ENCODE data around the gene TSPAN17.

TSPAN17 gene

DNA sequence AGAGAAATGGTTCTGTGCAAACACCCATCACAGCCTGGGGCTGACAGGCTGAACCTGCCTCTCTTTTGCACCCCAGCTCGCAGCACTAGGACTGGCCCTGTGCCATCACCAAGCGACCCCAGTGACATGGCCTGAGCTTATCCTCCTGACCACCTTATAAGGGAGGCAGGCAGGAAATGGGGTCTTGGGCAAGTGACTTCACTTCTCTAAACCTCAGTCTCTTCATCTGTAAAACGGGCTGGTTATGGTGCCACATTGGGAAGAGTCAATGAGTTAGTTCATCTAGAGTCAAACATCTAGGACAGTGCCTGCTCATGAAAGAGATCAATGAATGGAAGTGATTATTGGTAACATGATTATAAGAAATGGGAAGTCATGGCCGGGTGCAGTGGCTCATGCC is 23.1 kb upstream of the TSPAN17 start:
- no peak for DNase-seq

DNA sequence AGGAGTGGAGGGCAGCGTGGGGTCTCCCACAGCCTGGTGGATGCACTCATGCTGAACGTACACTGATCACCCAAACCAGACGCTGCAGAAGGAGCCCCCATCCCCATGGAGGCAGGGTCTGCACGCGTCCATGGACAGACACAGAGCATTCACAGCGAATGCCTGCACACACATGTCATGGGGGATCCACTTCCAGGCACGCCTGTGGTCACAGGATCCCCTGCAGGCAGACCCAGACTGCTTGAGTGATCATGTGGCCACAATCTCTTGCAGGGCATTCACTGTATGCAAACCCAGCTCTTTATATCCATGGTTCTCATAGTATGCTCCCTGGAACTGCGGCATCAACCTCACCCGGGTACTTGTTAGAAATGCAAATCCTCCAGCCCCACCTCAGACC is 22.3 kb upstream of the TSPAN17 start:
- no peak for DNase-seq

DNA sequence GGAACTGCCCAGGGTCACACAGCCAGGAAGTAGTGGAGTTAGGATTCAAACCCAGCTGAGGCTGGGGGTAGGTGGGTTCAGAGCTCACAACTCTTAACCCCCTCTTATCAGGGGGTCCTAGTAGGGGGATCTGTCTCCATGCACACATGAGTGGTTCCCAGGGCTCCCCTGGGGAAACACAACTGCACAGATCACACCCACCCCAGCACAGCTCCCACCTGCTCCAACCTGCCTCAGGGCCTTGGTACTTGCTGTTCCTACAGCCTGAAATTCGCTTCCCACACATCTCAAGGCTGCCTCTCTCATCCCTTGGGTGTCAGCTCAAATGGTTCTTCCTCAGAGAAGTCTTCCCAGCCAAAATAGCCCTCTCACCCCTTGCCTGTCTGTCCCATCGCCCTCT is 21.8 kb upstream of the TSPAN17 start:
- no peak for DNase-seq

DNA sequence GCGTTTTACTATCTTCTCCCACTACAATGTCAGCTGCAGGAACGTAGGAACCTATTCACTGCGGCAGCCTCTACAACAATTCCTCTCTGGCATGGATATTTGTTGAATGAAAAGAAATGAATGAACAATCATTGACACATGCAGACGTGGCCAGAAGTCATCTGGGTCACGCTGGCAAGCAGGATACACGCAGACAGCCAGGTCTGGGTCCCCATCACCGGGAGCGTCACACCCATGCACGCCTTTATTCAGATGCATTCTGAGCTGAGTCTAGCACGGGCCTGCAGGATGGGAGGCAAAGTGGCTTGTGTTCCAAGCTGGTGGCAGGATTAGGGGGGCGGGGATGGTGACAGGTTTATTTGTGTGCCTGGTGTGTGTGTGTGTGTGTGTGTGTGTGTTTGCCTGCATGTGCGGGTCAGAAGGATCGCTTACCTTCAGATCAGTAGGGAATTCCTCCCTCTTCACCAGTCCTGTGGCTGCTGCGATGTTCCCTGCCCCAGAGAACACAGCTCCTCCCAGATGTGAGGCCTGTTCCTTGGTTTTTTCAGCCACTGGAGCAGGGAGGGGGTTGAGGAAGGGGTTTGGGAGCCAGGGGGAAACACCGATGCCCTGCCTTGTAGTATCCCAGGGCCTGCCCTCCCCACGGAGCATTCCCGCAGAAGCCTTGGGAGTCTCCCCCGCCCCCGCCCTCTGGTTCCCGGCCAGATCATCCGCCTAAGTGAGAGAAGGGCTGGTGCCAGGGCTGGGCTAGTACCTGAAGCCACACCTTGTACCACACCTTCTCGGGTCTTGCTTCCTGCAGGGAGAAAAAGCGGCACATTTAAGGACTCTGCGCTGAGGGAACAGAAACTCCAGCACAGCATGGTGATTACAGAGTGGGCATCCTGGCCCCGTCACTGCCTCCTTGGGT is 21.1 kb upstream of the TSPAN17 start:
- no peak for DNase-seq

DNA sequence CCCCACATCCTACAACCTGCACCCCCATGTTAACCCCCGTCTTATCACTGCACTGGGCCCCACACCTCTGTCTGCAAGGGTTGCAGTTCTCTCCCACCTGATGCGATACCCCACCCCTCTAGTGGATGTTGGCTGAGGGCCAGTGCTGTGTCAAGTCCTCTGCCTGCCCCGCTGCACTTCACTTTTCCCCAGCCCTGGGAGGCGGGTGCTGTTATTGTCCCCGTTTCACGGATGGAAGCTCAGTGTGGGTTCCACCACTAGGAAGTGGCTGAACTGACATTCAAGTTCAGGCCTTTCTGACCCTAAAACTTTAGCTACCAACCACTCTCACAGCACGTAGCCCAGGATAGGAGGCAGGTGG is 20.4 kb upstream of the TSPAN17 start:
- DNase-seq = no peak

DNA sequence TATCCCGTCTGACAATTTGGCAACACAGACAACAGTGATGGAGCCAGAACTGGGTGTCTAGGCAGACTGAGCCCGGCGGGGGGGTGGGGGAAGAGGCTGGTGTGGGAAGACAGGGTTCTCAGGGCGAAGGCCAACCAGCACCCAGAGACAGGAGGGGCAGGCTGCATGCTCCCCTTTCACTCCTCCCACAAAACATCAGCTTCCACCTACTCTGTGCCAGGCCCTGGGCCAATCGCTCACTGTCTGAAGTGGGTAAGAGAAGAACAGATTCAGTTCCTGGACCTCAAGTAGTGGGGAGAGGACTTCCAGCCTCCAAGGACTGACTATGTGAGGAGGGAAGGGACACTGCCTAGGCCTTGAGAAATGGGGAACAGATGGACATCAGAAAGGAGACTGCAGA is 19.7 kb upstream of the TSPAN17 start:
- DNase-seq = no peak

DNA sequence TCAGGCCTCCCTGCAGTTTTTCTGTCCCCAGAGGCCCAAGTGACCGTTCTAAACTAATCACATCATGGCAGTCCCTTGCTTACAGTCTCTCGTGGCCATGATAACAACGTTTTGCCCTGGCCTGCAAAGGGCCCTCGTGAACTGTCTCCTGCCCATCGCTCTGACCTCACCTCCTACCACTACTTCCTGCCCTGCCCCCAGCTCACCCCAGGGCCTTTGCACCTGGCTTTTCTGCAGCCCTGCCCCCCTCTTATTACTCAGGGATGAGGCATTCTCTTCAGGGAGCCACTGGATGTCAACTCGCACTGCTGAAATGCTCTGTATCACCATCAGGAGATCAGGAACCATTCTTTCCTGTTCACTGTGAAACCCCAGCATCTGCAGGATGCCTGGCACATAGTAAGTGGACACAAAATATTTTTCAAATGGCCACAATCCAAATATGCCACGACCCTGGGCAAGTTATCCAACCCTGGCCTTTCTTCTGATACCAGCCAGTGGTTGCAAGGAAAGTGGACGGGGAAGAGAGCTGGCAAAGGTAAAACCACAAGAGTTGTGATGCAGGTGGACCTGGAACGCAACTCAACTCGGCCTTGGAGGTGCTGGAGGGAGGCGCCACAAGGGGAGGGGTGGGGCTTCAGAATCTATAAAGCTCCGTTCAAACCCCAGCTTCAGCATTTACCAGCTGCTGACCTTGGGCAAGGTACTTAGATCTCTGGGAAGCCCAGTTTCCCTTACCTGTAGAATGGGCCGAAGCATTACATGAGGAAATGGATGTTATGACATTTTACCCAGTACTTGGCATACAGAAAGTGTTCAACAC is 18.7 kb upstream of the TSPAN17 start:
- no peak for DNase-seq

DNA sequence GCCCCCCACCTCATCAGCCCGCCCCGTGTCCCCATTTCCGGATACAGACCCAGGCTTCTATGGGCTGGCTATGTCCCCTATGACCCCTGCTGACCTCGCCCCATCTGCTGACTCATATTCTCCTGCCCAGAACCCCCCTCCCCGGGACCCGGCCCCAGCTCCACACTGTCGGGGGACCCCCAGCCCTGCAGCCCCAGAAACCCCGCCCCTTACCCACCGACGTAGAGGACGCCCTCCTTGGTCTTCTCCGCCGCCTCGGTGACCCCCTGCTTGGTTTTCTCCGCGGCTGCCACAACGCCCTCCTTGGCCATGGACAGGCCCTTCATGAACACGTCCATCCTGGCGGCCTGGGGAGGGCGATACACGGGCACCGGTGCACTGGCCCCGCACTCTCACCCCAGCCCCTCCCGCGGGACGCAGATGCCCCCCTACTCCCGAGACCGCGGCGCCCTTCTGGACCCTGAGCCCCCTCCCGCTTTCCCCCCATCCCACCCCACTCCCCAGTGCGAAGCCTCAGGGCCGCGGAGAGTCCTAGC is 17.9 kb upstream of the TSPAN17 start:
- DNase-seq = no peak

DNA sequence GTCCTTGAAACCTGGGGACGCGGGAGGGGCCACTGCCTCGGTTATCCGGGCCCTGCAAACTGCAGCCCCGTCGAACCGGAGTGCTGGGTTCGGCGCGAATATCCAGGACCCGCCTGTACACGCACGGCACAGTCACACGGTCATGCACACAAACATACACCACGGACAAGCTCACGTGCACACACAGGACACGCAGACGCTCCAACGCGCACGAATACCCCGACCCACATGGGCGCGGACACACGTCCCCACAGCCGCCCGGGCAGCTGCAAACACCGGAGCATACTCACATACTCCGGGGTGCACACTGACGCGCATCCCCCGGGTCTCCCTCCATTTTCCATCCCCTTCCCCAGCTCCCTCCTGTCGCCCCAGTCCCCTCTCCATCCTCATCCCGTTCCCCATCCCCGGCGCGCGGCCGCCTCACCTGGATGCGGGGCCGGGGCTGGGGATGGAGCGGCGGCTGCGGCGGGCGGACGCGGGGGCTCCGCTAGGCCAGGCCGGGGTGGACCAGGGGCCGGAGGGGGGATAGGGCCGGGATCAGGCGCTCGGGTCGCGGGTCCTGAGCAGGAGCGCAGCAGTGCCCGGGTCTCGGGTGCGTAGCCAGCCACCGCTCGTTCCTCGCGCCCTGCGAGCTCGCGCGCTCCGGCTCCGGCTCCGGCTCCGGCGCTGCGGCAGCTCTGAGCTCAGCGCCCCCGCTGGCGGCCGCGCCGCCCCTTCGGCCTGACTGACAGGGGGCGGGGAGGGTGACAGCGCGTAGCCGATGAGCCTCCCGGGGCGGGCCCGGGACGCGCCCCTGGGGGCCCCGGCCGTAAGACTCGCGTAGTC is 17.2 kb upstream of the TSPAN17 start, which contains the start of the genes EIF4E1B and SNCB:
TSS of gene EIF4E1B (plus strand) at position 823 of the 828 bp plus-strand sequence. CDS start 12,113 bp downstream, outside the sequence.
TSS of gene SNCB (minus strand) at position 682 of the 828 bp plus-strand sequence. CDS start 880 bp downstream, outside the sequence.
- DNase-seq = peak; percentile 65

DNA sequence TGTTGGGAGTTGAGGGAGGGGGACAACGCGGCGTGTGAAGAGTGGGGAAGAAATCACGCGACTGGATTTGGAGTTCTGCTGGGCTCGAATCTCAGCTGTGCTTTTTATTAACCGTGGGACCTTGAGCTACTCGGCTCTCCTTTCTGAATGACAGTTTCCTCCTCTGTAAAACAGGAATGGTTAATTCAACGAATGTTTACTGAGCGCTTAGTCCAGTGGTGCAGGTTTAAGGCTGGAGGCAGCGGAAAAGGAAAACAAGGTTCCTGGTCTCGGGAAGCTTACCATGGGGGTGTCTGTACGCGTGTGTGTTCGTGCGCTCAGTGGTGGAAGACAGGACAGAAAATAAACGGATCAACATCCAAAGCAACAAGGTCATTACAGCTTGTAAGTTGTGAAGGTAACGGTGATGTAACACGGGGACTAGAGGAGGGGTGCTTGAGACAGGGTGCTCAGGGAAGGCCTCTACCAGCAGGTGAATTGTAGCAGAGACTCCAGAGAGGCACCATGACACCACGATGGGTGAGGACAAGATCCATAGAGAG is 16.5 kb upstream of the TSPAN17 start:
- DNase-seq = no peak

DNA sequence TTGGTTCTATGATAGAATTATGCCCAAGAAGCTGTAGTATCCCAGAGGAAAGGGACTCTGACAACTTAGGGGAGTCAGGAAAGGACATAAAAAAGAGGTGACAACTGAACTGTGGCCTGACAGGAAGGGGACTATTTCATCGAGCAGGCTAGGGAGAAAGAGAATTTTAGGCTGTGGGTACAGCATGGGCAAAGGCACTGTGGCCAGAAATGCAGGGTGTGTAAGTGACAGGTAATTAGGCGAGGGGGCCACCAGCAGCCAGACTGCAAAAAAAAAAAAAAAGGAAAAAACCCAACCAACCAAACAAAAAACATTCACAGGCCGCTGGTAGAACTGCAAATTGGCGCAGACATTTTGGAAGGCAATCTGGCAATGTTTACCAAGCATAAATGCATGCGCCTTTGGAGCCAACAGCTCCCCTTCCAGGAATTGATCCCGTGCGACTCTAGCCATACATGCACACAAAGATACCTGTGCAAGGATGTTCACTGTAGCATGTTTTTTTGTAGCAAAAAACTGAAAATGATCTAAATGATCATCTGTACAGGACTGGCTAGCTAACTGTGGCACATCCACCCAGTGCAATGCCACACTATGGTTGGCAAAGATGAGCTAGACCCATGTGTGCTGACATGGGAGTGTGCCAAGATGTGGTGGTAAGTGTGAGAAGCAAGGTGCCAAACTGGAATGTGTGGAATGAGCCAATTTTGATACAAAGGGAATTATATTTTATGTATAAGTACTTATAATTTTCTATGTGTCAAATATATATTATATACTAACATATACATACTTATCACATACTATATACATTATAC is 15.7 kb upstream of the TSPAN17 start:
- DNase-seq = no peak

DNA sequence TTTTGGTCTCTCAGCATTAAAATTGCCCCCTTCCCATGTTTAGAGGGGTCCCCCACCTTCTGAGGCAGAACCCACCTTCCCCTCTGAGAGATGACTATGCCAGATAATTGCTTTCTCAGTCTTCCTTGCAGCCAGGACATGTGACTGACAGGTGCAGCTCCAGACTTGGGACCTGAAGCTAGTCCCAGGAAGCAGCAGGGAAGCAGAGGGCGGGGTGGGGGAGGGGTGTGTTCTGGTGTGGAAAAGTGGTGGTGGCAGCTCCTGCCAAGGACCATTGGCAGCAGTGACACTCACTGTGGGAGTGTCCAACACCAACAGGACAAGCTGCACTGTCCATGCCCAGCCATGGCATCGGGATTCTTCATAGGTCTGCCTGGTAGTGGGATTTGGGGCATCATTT is 14.5 kb upstream of the TSPAN17 start:
- DNase-seq = no peak

DNA sequence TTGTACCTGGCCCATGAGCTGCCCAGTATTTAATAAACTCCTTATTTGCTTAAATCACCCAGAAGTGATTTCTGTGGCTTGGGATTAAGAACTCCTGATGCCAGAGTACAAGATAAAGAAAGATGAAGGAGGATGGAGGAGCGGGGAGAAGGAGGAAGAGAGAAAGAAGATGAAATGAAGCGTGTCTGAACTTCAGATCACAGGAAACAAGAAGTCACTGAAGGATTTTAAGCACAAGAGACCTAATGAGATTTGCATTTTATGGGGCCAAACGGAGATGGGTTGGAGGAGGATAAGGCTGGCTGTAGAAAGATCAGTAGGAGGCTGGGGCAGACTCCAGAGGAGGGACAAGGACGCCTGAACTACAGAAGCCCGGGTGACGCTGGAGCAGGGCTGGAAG is 13.7 kb upstream of the TSPAN17 start:
- DNase-seq = no peak

DNA sequence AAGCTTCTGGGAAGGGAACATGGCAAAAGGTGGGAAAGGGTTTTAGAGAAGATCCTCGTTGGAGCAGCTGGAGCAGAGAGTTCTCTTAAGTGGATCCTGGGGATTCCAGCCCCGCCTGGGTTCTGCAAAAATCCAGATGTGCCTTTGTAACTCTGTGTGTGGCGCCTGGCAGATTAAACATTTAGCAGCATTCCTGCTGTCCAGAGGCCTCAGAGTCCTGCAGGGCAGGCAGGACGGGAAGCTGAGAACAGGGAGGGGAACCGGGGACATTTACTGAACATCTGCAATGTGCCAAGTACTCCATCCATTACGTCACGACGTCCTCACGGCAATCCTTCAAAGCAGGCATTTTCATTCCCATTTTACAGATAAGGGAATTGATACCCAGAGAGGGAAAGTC is 10.9 kb upstream of the TSPAN17 start:
- DNase-seq = no peak

DNA sequence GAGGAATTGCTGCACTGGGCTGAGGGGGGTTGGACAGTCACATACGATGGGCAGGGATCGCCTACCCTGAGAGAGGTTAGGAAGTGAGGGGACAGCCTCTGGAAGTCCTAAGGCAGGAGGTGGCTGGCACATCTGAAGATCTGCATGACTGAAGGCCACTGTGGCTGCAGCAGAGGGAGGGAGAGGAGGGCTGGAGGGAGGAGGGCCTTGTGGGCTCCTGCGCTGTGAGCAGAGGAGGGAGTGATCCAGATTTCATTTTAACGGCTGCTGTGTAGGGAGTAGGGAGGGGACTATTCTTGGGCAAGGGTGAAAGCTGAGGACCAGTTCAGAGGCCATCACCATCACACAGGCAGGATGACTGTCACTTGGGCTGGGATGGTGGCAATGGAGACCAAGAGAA is 9.7 kb upstream of the TSPAN17 start:
- no peak for DNase-seq

DNA sequence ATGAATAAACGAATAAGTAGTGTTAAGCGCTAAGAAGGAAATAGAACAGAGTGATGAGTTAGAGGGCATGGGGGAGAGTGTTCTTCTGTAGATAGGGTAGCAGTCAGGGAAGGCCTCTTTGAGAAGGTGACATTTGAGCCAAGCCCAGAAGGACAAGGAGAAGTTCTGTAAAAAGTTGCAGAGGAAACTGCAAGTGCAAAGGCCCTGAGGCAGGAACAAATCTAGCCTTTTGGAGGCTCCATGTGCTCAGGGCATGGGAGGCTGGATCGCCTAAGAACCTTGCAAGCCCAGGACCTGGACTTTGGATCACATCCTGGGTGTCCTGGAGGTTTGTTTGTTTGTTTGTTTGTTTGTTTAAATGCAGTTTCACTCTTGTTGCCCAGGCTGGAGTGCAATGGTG is 8.8 kb upstream of the TSPAN17 start:
- DNase-seq = no peak

DNA sequence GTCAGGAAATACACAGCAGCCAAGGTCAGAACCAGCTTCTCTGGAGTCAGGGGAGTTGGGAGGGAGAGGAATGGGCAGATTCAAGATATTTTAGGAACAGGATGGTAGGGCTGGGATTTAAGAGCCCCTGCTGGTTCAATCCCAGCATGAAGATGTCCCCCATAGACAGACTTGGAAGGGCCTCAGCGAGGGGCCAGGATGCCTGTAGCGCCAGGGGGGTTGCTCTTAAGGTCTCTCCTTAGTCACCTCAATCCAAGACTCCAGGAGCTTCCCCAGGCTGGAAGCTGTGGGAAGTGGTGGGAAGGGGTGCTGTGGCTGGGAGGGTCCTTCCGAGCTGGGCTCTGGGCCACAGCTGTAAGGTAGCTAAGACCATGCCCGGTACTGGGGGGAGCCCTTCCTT is 8.1 kb upstream of the TSPAN17 start:
- no peak for DNase-seq

DNA sequence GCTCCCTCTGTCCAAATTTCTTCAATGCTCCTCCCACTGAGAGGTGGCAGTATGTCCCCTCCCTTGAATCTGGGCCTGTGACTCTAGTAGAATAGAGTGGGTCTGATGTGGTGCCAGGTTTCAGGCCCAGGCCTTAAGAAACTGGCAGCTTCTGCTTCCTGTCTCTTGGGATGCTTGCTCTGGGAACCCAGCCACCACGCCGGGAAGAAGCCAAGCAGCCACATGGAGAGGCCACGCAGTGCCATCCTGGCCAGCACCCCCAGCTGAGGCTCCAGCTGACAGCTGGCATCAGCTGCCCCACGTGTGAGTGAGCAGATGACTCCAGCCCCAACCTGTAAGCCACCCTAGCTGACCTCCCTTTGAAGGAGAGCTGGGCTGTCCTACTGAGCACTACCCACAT is 7.3 kb upstream of the TSPAN17 start:
- no peak for DNase-seq

DNA sequence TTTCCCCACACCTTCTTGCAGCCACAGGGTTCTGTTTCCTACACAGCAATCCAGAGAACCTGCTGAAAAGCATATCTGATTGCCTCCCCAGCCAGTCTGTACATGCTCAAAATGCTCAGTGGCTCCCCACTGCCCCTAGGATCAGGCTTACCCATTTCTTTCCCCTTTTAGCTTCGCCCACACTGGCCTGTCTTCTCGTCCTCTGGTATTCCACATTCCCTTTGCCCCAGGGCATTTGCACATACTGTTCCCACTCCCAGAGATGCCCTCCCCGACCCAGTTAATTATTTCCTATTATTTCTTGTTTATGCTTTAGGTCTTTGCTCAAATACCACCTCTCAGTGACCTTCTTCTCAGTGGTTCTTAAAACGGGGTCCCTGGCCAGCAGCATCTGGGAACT is 6.7 kb upstream of the TSPAN17 start:
- no peak for DNase-seq

DNA sequence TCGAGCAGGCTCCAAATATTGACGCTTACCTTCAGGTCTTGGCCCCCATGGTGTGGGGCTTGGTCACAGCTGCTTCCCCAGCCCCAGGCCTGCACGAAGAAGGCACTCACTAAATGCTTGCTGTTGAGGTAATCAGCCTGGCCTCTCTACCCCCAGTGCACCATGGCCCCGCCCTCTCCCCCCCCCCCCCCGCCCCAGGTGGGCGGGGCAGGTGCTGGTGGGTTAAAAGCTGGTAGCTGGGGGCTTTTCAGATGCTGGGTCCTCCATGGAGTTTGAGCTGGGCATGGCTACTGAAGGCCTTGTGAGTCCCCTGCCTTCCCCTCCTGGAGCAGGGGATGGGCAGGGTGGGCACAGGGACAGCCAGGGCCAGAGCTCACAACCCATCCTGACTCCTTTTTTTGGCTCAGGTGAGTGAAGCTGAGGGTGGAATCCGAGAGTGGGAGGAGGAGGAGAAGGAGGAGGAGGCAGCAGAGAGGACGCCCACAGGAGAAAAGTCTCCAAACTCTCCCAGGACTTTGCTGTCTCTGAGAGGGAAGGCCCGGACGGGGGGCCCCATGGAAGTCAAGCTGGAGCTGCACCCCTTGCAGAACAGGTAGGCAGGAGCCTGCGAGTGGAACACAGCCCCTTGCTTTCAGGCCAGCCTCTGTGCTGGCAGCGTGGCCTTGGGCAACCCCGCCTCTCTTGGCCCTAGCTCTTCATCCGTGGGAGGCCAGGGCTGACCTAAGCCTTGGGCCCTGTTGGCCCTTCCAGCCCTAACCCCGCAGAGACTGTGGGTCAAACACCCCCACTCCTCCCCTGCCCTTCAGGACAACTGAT is 4.4 kb upstream of the TSPAN17 start:
- DNase-seq = no peak
